Right lobe of liver (tissue), 4 donors: Measurements from ENCODE around the gene FRMD4B.

Experiments
- POLR2A ChIP-seq: fragments of 450-650 bp; IDR thresholded peaks from one replicate; pipeline ENCODE4 v1.6.1; 2017; ENCODE audit warnings: antibody characterized with exemption, mild to moderate bottlenecking
- TF ChIP-seq, protein P1 (sequence below), 4 donors: fragments of 200-600 bp in 3 of 4; fragments of 450-650 bp in 1 of 4; IDR thresholded peaks; one replicate each; pipeline versions ENCODE4 v1.5.1 to v1.8.0; 2016 to 2022; ENCODE audit warnings: antibody characterized with exemption in 4 of 4, mild to moderate bottlenecking in 2 of 4
- donor health status: DM: no; HTN: no; CAD: no.
- donor health status: DM: no; HTN: no; CAD: no.
- donor health status: DM: no; HTN: yes; CAD: no.

DNA sequence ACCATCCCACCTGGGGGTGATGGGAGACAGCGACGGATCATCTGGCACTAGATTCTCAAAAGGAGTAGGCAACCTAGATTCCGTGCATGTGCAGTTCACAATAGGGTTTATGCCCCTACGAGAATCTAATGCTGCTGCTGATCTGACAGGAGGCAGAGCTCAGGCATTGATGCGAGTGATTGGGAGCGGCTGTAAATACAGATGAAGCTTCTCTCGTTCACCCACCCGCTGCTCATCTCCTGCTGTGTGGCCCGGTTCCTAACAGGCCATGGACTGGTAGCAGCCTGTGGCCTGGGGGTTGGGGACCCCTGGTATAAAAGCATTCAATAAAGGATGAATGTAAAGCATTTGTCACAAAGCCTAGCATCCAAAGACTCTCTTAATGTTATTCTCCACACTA lies 126.8 kb downstream of the FRMD4B start:
- TF ChIP-seq, protein P1, sequence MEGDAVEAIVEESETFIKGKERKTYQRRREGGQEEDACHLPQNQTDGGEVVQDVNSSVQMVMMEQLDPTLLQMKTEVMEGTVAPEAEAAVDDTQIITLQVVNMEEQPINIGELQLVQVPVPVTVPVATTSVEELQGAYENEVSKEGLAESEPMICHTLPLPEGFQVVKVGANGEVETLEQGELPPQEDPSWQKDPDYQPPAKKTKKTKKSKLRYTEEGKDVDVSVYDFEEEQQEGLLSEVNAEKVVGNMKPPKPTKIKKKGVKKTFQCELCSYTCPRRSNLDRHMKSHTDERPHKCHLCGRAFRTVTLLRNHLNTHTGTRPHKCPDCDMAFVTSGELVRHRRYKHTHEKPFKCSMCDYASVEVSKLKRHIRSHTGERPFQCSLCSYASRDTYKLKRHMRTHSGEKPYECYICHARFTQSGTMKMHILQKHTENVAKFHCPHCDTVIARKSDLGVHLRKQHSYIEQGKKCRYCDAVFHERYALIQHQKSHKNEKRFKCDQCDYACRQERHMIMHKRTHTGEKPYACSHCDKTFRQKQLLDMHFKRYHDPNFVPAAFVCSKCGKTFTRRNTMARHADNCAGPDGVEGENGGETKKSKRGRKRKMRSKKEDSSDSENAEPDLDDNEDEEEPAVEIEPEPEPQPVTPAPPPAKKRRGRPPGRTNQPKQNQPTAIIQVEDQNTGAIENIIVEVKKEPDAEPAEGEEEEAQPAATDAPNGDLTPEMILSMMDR (IDR thresholded peaks at IDR 0.05) = no peak
- no peak for TF ChIP-seq POLR2A
